H1 (cell line): ENCODE data around the gene FBXO2.

ENCODE experiments used
- CHD1 ChIP-seq: IDR thresholded peaks from 2 replicates; pipeline ENCODE4 v1.6.1; 2012; ENCODE audit warnings: low read depth, low read length, improper control_type of control experiment
- CTCF ChIP-seq, 3 experiments: IDR thresholded peaks; 1 replicate in 2 of 3; 2 replicates in 1 of 3; pipeline versions ENCODE4 v1.5.1 to v1.6.1; 2011; ENCODE audit warnings: low read length in 3 of 3, mild to moderate bottlenecking in 3 of 3, inconsistent platforms in 2 of 3, low read depth in 1 of 3, moderate library complexity in 1 of 3; ENCODE audit not compliant: insufficient read depth in 1 of 3; ENCODE audit errors: control extremely low read depth in 1 of 3
- EP300 ChIP-seq, 2 experiments: IDR thresholded peaks; 1 replicate in 1 of 2; 2 replicates in 1 of 2; pipeline ENCODE4 v1.6.1; 2011 to 2012; ENCODE audit warnings: low read depth in 2 of 2, low read length in 2 of 2, mild to moderate bottlenecking in 2 of 2, borderline replicate concordance in 1 of 2, inconsistent platforms in 1 of 2, moderate library complexity in 1 of 2
- EZH2 ChIP-seq: fragments of 200-600 bp; sonication (generic); IDR thresholded peaks from 2 replicates; pipeline ENCODE4 v1.7.1; 2012; ENCODE audit warnings: low read depth, mild to moderate bottlenecking, moderate library complexity, low read length, inconsistent platforms; ENCODE audit not compliant: severe bottlenecking
- POLR2A ChIP-seq, 2 experiments: IDR thresholded peaks; 1 replicate in 1 of 2; 2 replicates in 1 of 2; pipeline ENCODE4 v1.6.1; 2011; ENCODE audit warnings: low read depth in 2 of 2, low read length in 2 of 2, mild to moderate bottlenecking in 2 of 2; ENCODE audit errors: control extremely low read depth in 1 of 2
- SUZ12 ChIP-seq: fragments of 200-600 bp; sonication (generic); IDR thresholded peaks from 2 replicates; pipeline ENCODE4 v1.6.1; 2012; ENCODE audit warnings: mild to moderate bottlenecking, inconsistent platforms, low read length, moderate library complexity, mixed read lengths
- TEAD4 ChIP-seq: IDR thresholded peaks from 2 replicates; pipeline ENCODE4 v1.6.1; 2012; ENCODE audit warnings: low read depth, low read length, inconsistent platforms, mixed read lengths
- ZNF274 ChIP-seq: IDR thresholded peaks from 2 replicates; pipeline ENCODE4 v1.7.0; 2012; ENCODE audit warnings: low read length, borderline replicate concordance; ENCODE audit errors: extremely low read depth

GRCh38 chr1:11640944-11641343 is 13.3 kb downstream of the FBXO2 start:
- TF ChIP-seq ZNF274 (no peak), POLR2A (IDR thresholded peaks at IDR 0.05; ENCODE audit: control extremely low read depth in 1 of 2, low read depth in 2 of 2, low read length in 2 of 2) (no peak), TEAD4 (no peak), CHD1 (no peak), CTCF (IDR thresholded peaks at IDR 0.05; ENCODE audit: control extremely low read depth in 1 of 3, insufficient read depth in 1 of 3, low read depth in 1 of 3, low read length in 3 of 3) (no peak), EZH2 (no peak), EP300 (IDR thresholded peaks at IDR 0.05; ENCODE audit: borderline replicate concordance in 1 of 2, low read depth in 2 of 2, low read length in 2 of 2) (no peak), SUZ12 (no peak)
